D721Med (cell line): ENCODE measurements around the gene CYP26B1.

ENCODE experiments used
- DNase-seq: peaks from one replicate; pipeline ENCODE4 v3.0.0; 2011; ENCODE audit warnings: low spot score; ENCODE audit not compliant: insufficient read length
- FAIRE-seq: peaks from 2 replicates; lab custom pipeline; 2011; peaks lifted over from hg19 to GRCh38; lab: Jason Lieb, UNC
- TF ChIP-seq, protein P1 (sequence below): IDR thresholded peaks from 2 replicates; pipeline ENCODE4 v1.5.1; 2012; ENCODE audit warnings: mild to moderate bottlenecking, control low read depth; ENCODE audit not compliant: insufficient read depth; ENCODE audit errors: missing control alignments

Gene CYP26B1

DNA sequence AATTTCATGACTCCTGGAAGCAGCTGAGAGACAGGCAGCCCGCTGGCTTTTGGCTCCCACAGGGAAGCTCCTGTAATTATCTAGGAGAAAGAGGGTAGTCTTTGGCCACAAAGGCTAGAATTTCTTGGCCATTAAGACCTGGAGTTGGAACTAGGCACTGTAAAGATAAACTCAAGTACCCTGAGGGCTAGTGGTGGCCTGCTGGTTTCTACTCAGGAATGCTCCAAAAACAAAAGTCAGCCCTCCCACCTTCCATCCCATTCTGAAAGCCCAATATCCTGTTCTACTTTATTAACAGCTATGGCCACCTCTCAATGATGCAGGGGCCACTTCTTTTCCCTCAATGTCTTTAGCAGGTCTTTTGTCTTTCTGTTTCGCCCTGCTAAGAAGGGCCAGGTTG, 34.0 kb upstream of the CYP26B1 start:
- FAIRE-seq: no peak
- DNase-seq: no peak
- TF ChIP-seq, protein P1, sequence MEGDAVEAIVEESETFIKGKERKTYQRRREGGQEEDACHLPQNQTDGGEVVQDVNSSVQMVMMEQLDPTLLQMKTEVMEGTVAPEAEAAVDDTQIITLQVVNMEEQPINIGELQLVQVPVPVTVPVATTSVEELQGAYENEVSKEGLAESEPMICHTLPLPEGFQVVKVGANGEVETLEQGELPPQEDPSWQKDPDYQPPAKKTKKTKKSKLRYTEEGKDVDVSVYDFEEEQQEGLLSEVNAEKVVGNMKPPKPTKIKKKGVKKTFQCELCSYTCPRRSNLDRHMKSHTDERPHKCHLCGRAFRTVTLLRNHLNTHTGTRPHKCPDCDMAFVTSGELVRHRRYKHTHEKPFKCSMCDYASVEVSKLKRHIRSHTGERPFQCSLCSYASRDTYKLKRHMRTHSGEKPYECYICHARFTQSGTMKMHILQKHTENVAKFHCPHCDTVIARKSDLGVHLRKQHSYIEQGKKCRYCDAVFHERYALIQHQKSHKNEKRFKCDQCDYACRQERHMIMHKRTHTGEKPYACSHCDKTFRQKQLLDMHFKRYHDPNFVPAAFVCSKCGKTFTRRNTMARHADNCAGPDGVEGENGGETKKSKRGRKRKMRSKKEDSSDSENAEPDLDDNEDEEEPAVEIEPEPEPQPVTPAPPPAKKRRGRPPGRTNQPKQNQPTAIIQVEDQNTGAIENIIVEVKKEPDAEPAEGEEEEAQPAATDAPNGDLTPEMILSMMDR: no peak

DNA sequence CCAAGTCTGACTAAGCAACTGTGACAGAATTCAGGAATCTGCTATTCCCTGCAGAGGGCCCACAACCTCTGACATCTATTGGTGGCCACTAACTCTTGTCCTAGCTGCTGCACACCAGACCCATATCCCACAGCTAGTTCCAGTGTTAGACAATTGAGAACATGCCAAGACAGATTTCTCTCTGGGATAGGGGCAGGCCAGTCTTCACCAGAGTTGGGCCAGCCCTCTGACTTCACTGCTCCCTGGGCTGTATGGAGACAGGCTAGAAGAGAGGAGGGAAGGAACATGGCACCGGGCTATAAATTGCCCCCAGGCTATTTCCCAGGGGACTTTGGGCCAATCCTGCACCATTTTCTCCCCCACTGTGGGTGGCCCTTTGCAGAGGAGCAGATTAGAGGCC, 32.7 kb upstream of the CYP26B1 start:
- TF ChIP-seq, protein P1: no peak
- DNase-seq: no peak
- FAIRE-seq: no peak

DNA sequence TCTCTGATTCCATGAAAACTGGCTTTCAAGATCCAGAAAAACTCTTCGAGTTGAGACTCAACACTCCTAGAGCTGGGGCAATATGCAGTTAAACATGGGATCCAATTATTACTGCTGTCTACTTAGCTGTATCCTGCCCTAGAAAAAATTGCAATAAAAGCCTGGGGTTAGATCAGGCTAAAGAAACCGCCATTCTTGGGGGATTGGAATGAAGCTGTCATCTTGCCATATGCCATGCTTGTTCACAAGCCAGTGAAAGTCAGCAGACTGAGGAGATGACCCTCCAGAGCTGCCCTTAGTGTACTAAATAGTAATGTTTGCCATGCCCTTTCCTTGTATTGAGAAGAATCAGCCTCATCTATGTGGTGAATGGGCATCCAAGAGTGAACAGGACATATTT, 30.9 kb upstream of the CYP26B1 start:
- FAIRE-seq: no peak
- DNase-seq: no peak
- TF ChIP-seq, protein P1: no peak

DNA sequence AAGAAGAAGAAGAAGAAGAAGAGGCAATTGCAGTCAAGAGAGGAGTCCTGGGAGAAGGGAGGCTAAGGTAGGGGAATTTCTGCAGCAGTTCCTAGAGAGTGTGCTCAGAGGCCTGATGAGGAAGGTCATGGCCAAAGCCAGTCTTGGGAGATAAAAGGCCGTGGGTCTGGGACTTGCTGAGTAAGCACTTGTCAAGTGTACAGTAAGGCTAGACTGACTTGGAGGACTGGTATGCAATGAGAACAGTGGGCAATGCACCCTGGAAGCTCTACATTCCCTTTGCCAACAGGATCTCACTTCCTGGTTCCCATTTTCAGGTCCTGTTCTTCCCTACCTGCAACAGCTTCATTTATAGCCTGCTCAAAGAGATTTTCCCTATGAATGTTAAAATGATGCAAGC, 28.6 kb upstream of the CYP26B1 start:
- TF ChIP-seq, protein P1: no peak
- FAIRE-seq: no peak

DNA sequence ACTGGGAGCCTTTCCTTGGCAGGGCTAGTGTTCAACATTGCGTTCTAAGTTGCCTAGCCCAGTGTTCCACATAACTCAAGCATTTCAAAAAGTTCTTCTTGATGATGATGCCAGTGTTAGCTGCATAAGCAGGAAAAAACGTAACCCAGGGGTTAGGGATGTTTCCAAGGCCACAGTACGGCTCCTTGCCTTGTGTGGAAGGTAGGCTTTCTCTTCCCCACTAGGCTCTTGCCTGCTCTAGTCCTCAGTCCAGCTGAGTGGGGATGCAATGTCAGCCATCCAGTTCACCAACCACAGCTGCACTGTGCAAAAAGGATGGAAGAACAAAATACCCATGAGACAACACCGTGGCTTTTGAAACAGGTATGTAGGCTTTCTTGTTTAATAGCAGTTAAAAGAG, 28.0 kb upstream of the CYP26B1 start:
- DNase-seq: no peak
- TF ChIP-seq, protein P1: no peak
- FAIRE-seq: no peak

More for the DNA sequence above, 28.6 kb upstream of the CYP26B1 start:
- no peak for DNase-seq

DNA sequence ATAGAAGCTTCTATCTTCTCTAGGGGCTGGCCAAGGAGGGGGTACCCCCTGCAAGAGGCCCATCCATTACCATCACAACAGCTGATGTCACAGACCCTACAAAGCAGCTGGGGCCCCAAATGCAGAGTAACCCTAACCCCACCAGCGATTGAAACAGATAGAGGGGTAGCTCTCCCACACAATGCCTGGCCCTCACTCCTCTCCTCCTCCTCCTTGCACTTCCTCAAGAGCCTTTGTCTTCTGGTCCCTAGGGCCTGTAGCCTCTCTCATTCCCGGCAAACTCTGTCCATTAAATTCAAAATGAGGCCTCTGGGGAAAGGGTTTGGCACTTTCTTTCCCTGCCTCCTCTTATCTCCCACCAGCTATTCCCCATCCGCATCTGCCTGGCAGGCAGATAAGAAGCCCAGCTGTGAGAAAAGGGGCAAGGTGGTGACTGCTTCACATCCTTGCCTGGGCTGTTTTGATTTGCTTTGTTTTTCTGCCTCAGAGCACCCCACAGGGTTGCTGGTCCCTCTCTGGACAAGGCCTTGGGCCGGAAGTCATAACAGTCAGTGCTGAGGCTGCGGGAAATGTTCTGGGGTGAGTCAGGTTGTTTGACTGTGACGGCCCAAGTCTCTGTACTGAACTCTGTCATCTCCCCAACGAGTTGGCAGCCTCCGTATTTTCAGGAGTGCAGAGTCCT, 26.1 kb upstream of the CYP26B1 start:
- no peak for FAIRE-seq
- no peak for DNase-seq
- TF ChIP-seq, protein P1: no peak

DNA sequence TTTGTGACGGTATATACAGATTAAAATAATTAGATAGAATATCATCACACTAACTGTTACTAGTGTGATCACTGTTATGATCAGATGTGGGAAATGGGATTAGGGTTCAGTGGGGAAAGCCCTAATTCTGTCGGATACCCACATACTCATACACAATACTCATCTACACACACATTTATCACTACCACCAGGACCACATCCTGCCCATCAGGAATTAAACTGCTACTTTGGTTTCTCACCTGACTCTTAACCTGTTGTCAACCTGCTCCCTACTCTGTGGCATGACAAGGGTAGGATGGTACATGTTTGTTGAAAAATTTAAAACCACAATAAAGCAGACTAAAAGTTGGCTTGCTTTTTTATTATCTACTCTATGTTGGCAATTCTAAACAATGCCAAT, 24.8 kb upstream of the CYP26B1 start:
- FAIRE-seq: no peak
- TF ChIP-seq, protein P1: no peak
- no peak for DNase-seq
